Transverse colon (tissue), 4 donors: ENCODE measurements around the gene DPY19L3.

Source experiments
- EP300 ChIP-seq: sonication (generic); formaldehyde crosslinking; IDR thresholded peaks from one replicate; pipeline ENCODE4 v1.6.1; 2017; ENCODE audit warnings: antibody characterized with exemption, low read depth
- POLR2A ChIP-seq: fragments of 450-650 bp; IDR thresholded peaks from one replicate; pipeline ENCODE4 v1.6.1; 2016; ENCODE audit warnings: antibody characterized with exemption, mild to moderate bottlenecking, moderate library complexity
- POLR2AphosphoS5 ChIP-seq, 3 donors: sonication (generic); formaldehyde crosslinking; IDR thresholded peaks; one replicate each; pipeline ENCODE4 v1.6.1; 2016; ENCODE audit warnings: antibody characterized with exemption in 3 of 3
- TF ChIP-seq, protein P1 (sequence below), 5 experiments: fragments of 200-600 bp in 3 of 5; fragments of 450-650 bp in 2 of 5; sonication (generic) in 3 of 5; IDR thresholded peaks; 1 replicate in 2 of 5; 2 replicates in 3 of 5; pipeline ENCODE4 v1.5.1; 2016 to 2017; ENCODE audit warnings: antibody characterized with exemption in 5 of 5, inconsistent platforms in 3 of 5, mild to moderate bottlenecking in 2 of 5, moderate library complexity in 1 of 5

DNA sequence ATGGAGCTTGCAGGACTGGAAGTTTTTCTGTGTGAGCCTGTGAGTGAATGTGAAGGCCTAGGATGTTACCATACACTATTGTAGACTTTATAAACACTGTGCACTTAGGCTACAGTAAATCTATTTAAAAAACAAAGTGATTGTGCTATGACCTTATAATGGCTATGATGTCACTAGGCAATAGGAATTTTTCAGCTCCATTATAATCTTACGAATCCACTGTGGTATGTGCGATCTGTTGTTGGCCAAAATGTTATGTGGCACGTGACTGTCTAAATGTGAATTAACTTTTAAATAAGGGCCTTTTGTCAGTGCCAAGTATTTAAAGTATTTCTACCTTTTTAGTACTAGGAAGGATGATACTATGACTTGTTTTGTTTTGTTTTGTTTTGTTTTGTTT is 54.9 kb downstream of the DPY19L3 start:
- TF ChIP-seq, protein P1, sequence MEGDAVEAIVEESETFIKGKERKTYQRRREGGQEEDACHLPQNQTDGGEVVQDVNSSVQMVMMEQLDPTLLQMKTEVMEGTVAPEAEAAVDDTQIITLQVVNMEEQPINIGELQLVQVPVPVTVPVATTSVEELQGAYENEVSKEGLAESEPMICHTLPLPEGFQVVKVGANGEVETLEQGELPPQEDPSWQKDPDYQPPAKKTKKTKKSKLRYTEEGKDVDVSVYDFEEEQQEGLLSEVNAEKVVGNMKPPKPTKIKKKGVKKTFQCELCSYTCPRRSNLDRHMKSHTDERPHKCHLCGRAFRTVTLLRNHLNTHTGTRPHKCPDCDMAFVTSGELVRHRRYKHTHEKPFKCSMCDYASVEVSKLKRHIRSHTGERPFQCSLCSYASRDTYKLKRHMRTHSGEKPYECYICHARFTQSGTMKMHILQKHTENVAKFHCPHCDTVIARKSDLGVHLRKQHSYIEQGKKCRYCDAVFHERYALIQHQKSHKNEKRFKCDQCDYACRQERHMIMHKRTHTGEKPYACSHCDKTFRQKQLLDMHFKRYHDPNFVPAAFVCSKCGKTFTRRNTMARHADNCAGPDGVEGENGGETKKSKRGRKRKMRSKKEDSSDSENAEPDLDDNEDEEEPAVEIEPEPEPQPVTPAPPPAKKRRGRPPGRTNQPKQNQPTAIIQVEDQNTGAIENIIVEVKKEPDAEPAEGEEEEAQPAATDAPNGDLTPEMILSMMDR (IDR thresholded peaks at IDR 0.05), result no peak
- TF ChIP-seq POLR2A (no peak), POLR2AphosphoS5 (IDR thresholded peaks at IDR 0.05) (no peak), EP300 (no peak)
